A549 (cell line): Measurements from ENCODE around the gene KRT17. TPM values are rescaled to one million over a fixed set of nuclear protein-coding genes. Genes with fewer than 3 reads are reported as not detected.

Source experiments
- ATAC-seq, 2 experiments: fragments of 200-7000 bp in 1 of 2; fragments of >200 bp in 1 of 2; cut with Nextera tagmentation in 1 of 2; cut with Tn5 transposase in 1 of 2; 3 replicates each; pipeline versions ENCODE4 v1.8.0 to v1.9.1; 2018 to 2020; ENCODE audit warnings: mild to moderate bottlenecking in 1 of 2, moderate library complexity in 1 of 2
- CTCF ChIA-PET: fragments of 300-600 bp; sonication (Branson Sonifier 250); formaldehyde crosslinking; extraction: SDS; loops from one replicate; lab custom pipeline; 2021; ENCODE audit warnings: antibody characterized with exemption, inconsistent platforms; lab: Yijun Ruan, JAX
- POLR2A ChIA-PET: fragments of 350-600 bp; formaldehyde crosslinking; extraction: SDS; loops from one replicate; lab custom pipeline; 2021; ENCODE audit warnings: antibody characterized with exemption, inconsistent platforms; lab: Yijun Ruan, JAX
- DNase-seq, 2 experiments: peaks; one replicate each; pipeline versions ENCODE4 v3.0.0 to v3.0.0-alpha.2; 2011 to 2016; ENCODE audit warnings: low read depth in 1 of 2, low spot score in 1 of 2
- FAIRE-seq: peaks from 2 replicates; lab custom pipeline; 2011; peaks lifted over from hg19 to GRCh38; lab: Jason Lieb, UNC
- H3K27ac ChIP-seq, 2 experiments: fragments of >200 bp; sonication (Bioruptor Twin); formaldehyde crosslinking; 3 replicates each; pipeline ENCODE4 v1.5.1; 2016 to 2017
- H3K4me1 ChIP-seq: fragments of >200 bp; sonication (Bioruptor Twin); formaldehyde crosslinking; 3 replicates; pipeline ENCODE4 v1.6.1; 2016
- H3K4me2 ChIP-seq: fragments of >200 bp; sonication (Bioruptor Twin); formaldehyde crosslinking; 3 replicates; pipeline ENCODE4 v1.6.1; 2016
- H3K4me3 ChIP-seq: fragments of >200 bp; sonication (Bioruptor Twin); formaldehyde crosslinking; 3 replicates; pipeline ENCODE4 v1.5.1; 2016
- H3K9me3 ChIP-seq: fragments of >200 bp; sonication (Bioruptor Twin); formaldehyde crosslinking; 3 replicates; pipeline ENCODE4 v1.6.1; 2016
- BCL3 ChIP-seq: fragments of >200 bp; sonication (Bioruptor Twin); formaldehyde crosslinking; IDR thresholded peaks from 3 replicates; pipeline ENCODE4 v1.6.1; 2016
- CBX8 ChIP-seq: fragments of 200-600 bp; sonication (generic); IDR thresholded peaks from 2 replicates; pipeline ENCODE4 v1.6.1; 2016
- CHD4 ChIP-seq: fragments of 200-600 bp; sonication (generic); IDR thresholded peaks from 2 replicates; pipeline ENCODE4 v1.6.1; 2016; ENCODE audit warnings: antibody characterized with exemption, mild to moderate bottlenecking, borderline replicate concordance
- CTCF ChIP-seq: fragments of >200 bp; sonication (Bioruptor Twin); formaldehyde crosslinking; IDR thresholded peaks from 3 replicates; pipeline ENCODE4 v1.5.1; 2016
- EHMT2 ChIP-seq: fragments of 200-600 bp; sonication (generic); IDR thresholded peaks from 2 replicates; pipeline ENCODE4 v1.6.1; 2016; ENCODE audit warnings: antibody characterized with exemption, low read depth, mild to moderate bottlenecking, moderate library complexity
- EP300 ChIP-seq, 2 experiments: fragments of >200 bp; sonication (Bioruptor Twin); formaldehyde crosslinking; IDR thresholded peaks; 2 replicates in 1 of 2; 3 replicates in 1 of 2; pipeline ENCODE4 v1.6.1; 2016 to 2017
- ESRRA ChIP-seq: fragments of 150-350 bp; IDR thresholded peaks from 2 replicates; pipeline ENCODE4 v1.6.1; 2014; ENCODE audit warnings: mild to moderate bottlenecking, low read length, borderline replicate concordance
- HES2 ChIP-seq: fragments of >200 bp; sonication (Bioruptor Twin); formaldehyde crosslinking; IDR thresholded peaks from 2 replicates; pipeline ENCODE4 v1.6.1; 2016
- HMGXB4 ChIP-seq: fragments of 250-450 bp; sonication (Bioruptor Pico); IDR thresholded peaks from 2 replicates; pipeline ENCODE4 v1.5.0; 2021; ENCODE audit warnings: mild to moderate bottlenecking, moderate library complexity, borderline replicate concordance
- HOXB13 ChIP-seq: fragments of 250-450 bp; sonication (Bioruptor Pico); IDR thresholded peaks from 2 replicates; pipeline ENCODE4 v1.5.0; 2020; ENCODE audit warnings: low read depth, mild to moderate bottlenecking, moderate library complexity
- JUNB ChIP-seq: fragments of >200 bp; sonication (Bioruptor Twin); formaldehyde crosslinking; IDR thresholded peaks from 2 replicates; pipeline ENCODE4 v1.6.1; 2016
- KDM1A ChIP-seq: fragments of 200-600 bp; sonication (generic); IDR thresholded peaks from 2 replicates; pipeline ENCODE4 v1.6.1; 2016; ENCODE audit warnings: low read depth, mild to moderate bottlenecking
- MAFK ChIP-seq: fragments of 450-650 bp; IDR thresholded peaks from 2 replicates; pipeline ENCODE4 v1.6.1; 2014; ENCODE audit not compliant: partially characterized antibody
- NPAS2 ChIP-seq: fragments of 250-450 bp; sonication (Bioruptor Pico); IDR thresholded peaks from 2 replicates; pipeline ENCODE4 v1.8.0; 2022; ENCODE audit warnings: mild to moderate bottlenecking, moderate library complexity, borderline replicate concordance
- PBX3 ChIP-seq: IDR thresholded peaks from 2 replicates; pipeline ENCODE4 v1.6.1; 2012
- POLR2AphosphoS2 ChIP-seq: conservative IDR thresholded peaks from 2 replicates; pipeline ENCODE4 v1.6.1; 2012; ENCODE audit warnings: low read length, improper control_type of control experiment, inconsistent platforms
- RAD21 ChIP-seq, 2 experiments: fragments of >200 bp in 1 of 2; sonication (Bioruptor Twin) in 1 of 2; formaldehyde crosslinking in 1 of 2; IDR thresholded peaks in 1 of 2; conservative IDR thresholded peaks in 1 of 2; 2 replicates in 1 of 2; 3 replicates in 1 of 2; pipeline ENCODE4 v1.6.1; 2012 to 2018; ENCODE audit warnings: inconsistent platforms in 1 of 2
- ZSCAN20 ChIP-seq: fragments of 250-450 bp; sonication (Bioruptor Pico); IDR thresholded peaks from 2 replicates; pipeline ENCODE4 v1.8.0; 2022; ENCODE audit warnings: mild to moderate bottlenecking, moderate library complexity
- WGBS: methylation state at CpG from one replicate; pipeline ENCODE4 v1.1.6; 2017; ENCODE audit errors: missing lambda C conversion rate; 5-methylcytosine and 5-hydroxymethylcytosine counted together
- polyA plus RNA-seq, 4 experiments: library from polyadenylated mRNA; depleted of rRNA in 3 of 4; stranded (reverse); fragments of >200 nt; fragmentation: RNase III in 1 of 4; extraction: RNeasy Plus Mini Kit Qiagen cat#74134 plus additional on column Dnase treatment in 1 of 4; gene quantifications; 2 replicates in 3 of 4; 3 replicates in 1 of 4; pipeline ENCODE4 v1.2.3, GENCODE V29; 2011 to 2017

Gene KRT17
- polyA plus RNA-seq, 2 of the 4 experiments (the other 2 are of a cell fraction) = 0.43 to 1.2 TPM

- peak; percentile 27 to 47; a peak in 3 of 6 replicates for ATAC-seq
- Histone ChIP-seq H3K4me3 (no peak overlapping the region), H3K9me3 (no peaks in the 10 kb centered on the region), H3K4me1 (no peaks in the 10 kb centered on the region), H3K4me2 (no peak overlapping the region), H3K27ac (no peak overlapping the region)
- POLR2A ChIA-PET = no interaction called here
- TF ChIP-seq PBX3 = no peak
- no peak for TF ChIP-seq POLR2AphosphoS2
- no peak for DNase-seq
- no peak for FAIRE-seq
- CTCF ChIA-PET = interaction anchor here (0.6 to 4.5 kb wide), 10 partner anchors 13 to 778 kb away, joined by 3 to 37 read pairs (median 5); no protein-coding TSS in a partner anchor
- 82% methylated on average over 28 of the region's 28 CpGs for WGBS
These were observed 11.0 kb upstream of the KRT17 start for GRCh38 chr17:41635121-41636097.

- Histone ChIP-seq H3K4me3 (no peak overlapping the region), H3K27ac (no peak overlapping the region), H3K9me3 (no peaks in the 10 kb centered on the region)
- DNase-seq (no peak), ATAC-seq (peak; percentile 15 to 44; a peak in 3 of 6 replicates)
- CTCF ChIA-PET = interaction anchor here (0.6 to 4.5 kb wide), 6 partner anchors 13 to 1004 kb away, joined by 3 to 37 read pairs (median 4); no protein-coding TSS in a partner anchor
- POLR2A ChIA-PET = no interaction called here
- WGBS = 69% methylated on average over 6 of the region's 7 CpGs
- TF ChIP-seq HOXB13 (no peak), JUNB (no peak), CTCF (no peak), CHD4 (no peak), EHMT2 (no peak), HES2 (no peak), KDM1A (no peak), PBX3 (no peak), RAD21 (conservative IDR thresholded peaks at IDR 0.05 in 1 of 2, IDR thresholded peaks at IDR 0.05 in 1 of 2) (no peak), ESRRA (no peak), HMGXB4 (CRISPR knock-in tag) (no peak), CBX8 (no peak), BCL3 (no peak), ZSCAN20 (CRISPR knock-in tag) (no peak), MAFK (no peak), EP300 (IDR thresholded peaks at IDR 0.05) (no peak), NPAS2 (CRISPR knock-in tag) (no peak)
- TF ChIP-seq, all 56 proteins: peak for 0
- FAIRE-seq = no peak
- Histone ChIP-seq H3K4me2 (no peak overlapping the region), H3K4me1 (no peaks in the 10 kb centered on the region)
These were observed 10.3 kb upstream of the KRT17 start for GRCh38 chr17:41634639-41635038.
